Coronary artery (tissue), 2 donors: ENCODE data around the gene PRSS22.

ENCODE experiments used
- DNase-seq: peaks from one replicate; pipeline ENCODE4 v3.0.0-alpha.2; 2017; ENCODE audit warnings: low spot score
- H3K27ac ChIP-seq, 2 donors: fragments of 200-600 bp; sonication (generic); one replicate each; pipeline ENCODE4 v1.5.1; 2016 to 2019
- H3K4me3 ChIP-seq: fragments of 200-600 bp; sonication (generic); 2 replicates; pipeline ENCODE4 v1.5.1; 2016; ENCODE audit warnings: mild to moderate bottlenecking, moderate library complexity
- CTCF ChIP-seq: fragments of 200-600 bp; sonication (generic); IDR thresholded peaks from one replicate; pipeline ENCODE4 v1.5.1; 2019; ENCODE audit warnings: antibody characterized with exemption

PRSS22 gene

GRCh38 chr16:2833776-2834175, 24.2 kb downstream of the PRSS22 start:
- H3K27ac ChIP-seq: no peak overlapping the region
- DNase-seq: no peak
- no peak for TF ChIP-seq CTCF
- H3K4me3 ChIP-seq: no peak overlapping the region

- Histone ChIP-seq H3K4me3 (no peak overlapping the region), H3K27ac (no peak overlapping the region)
- no peak for TF ChIP-seq CTCF
- DNase-seq: no peak
Observed at GRCh38 chr16:2831203-2831602, 26.8 kb downstream of the PRSS22 start.

- DNase-seq: no peak
- no peak for TF ChIP-seq CTCF
- Histone ChIP-seq H3K4me3 (no peak overlapping the region), H3K27ac (no peak overlapping the region)
Observed at GRCh38 chr16:2830355-2830695, 27.6 kb downstream of the PRSS22 start.

- Histone ChIP-seq H3K4me3 (no peak within 1 kb of the TSS), H3K27ac (no peak within 1 kb of the TSS)
- TF ChIP-seq CTCF: no peak
- DNase-seq: no peak
Observed at GRCh38 chr16:2829501-2830354, 28.2 kb downstream of the PRSS22 start, which contains the start of gene ZG16B. Gene ZG16B (plus strand): TSS chr16:2830303. CDS start chr16:2830442, 139 bp downstream.

- no peak for TF ChIP-seq CTCF
- DNase-seq: no peak
- Histone ChIP-seq H3K27ac (no peak overlapping the region), H3K4me3 (no peak overlapping the region)
Observed at GRCh38 chr16:2828876-2829430, 29.0 kb downstream of the PRSS22 start.

- Histone ChIP-seq H3K4me3 (no peak overlapping the region), H3K27ac (no peak overlapping the region)
- DNase-seq: no peak
- no peak for TF ChIP-seq CTCF
Observed at GRCh38 chr16:2828521-2828840, 29.5 kb downstream of the PRSS22 start.
